OCI-LY3 (cell line): ENCODE data around the gene PHF10.

ENCODE experiments used
- H2AFZ ChIP-seq: fragments of 200-600, 300-600 bp; shearing (Covaris generic); 2 replicates; pipeline ENCODE4 v1.6.0; 2014; ENCODE audit warnings: antibody characterized with exemption, low read depth, low read length
- H3K27ac ChIP-seq: fragments of 200-600, 300-600 bp; sonication (generic); 2 replicates; pipeline ENCODE4 v1.5.1; 2014; ENCODE audit warnings: mild to moderate bottlenecking, low read length, moderate library complexity, mixed read lengths
- H3K27me3 ChIP-seq: fragments of 200-600, 300-600 bp; sonication (generic); 2 replicates; pipeline ENCODE4 v1.6.1; 2014; ENCODE audit warnings: low read depth, low read length, mixed read lengths
- H3K36me3 ChIP-seq: fragments of 200-600, 300-600 bp; sonication (generic); replicated peaks from 2 replicates; pipeline ENCODE3; 2014; ENCODE audit warnings: low read depth, low read length, mixed read lengths
- H3K4me1 ChIP-seq: fragments of 300-600, 200-600 bp; sonication (generic); 2 replicates; pipeline ENCODE4 v1.6.1; 2014; ENCODE audit warnings: low read length, mixed read lengths
- H3K4me2 ChIP-seq: fragments of 200-600, 300-600 bp; sonication (generic); 2 replicates; pipeline ENCODE4 v1.6.1; 2014; ENCODE audit warnings: low read length, mixed read lengths
- H3K4me3 ChIP-seq: fragments of 300-600, 200-600 bp; sonication (generic); 2 replicates; pipeline ENCODE4 v1.5.1; 2014; ENCODE audit warnings: antibody characterized with exemption, mild to moderate bottlenecking, low read length, moderate library complexity
- H3K79me2 ChIP-seq: fragments of 300-600, 200-600 bp; shearing (Covaris generic); 2 replicates; pipeline ENCODE4 v1.6.1; 2014; ENCODE audit warnings: mild to moderate bottlenecking, low read length, mixed read lengths
- H3K9ac ChIP-seq: fragments of 300-600, 200-600 bp; shearing (Covaris generic); 2 replicates; pipeline ENCODE4 v1.6.0; 2014; ENCODE audit warnings: mild to moderate bottlenecking, low read length, moderate library complexity
- H3K9me3 ChIP-seq: fragments of 200-600, 300-600 bp; shearing (Covaris generic); 2 replicates; pipeline ENCODE4 v1.6.1; 2014; ENCODE audit warnings: low read length, mixed read lengths; ENCODE audit not compliant: insufficient read depth
- H4K20me1 ChIP-seq: fragments of 200-600, 300-600 bp; sonication (generic); 2 replicates; pipeline ENCODE4 v1.6.1; 2016; ENCODE audit warnings: low read length, mixed read lengths; ENCODE audit not compliant: insufficient read depth
- CTCF ChIP-seq: fragments of 200-600, 300-600 bp; sonication (generic); IDR thresholded peaks from 2 replicates; pipeline ENCODE4 v1.5.1; 2014; ENCODE audit warnings: antibody characterized with exemption, low read length, low read depth
- EZH2phosphoT487 ChIP-seq: fragments of 200-600 bp; shearing (Covaris generic); IDR thresholded peaks from 2 replicates; pipeline ENCODE4 v1.6.1; 2018; ENCODE audit warnings: antibody characterized with exemption, mixed run types, low read depth

The PHF10 gene

GRCh38 chr6:169738976-169739529 is 14.8 kb upstream of the PHF10 start:
- no peak overlapping the region for H3K4me3 ChIP-seq
- TF ChIP-seq CTCF (no peak), EZH2phosphoT487 (no peak)
- H3K4me1 ChIP-seq, result no peaks in the 10 kb centered on the region
- no peaks in the 10 kb centered on the region for H3K79me2 ChIP-seq
- no peak overlapping the region for H3K9ac ChIP-seq
- H3K4me2 ChIP-seq, result no peak overlapping the region
- H3K27ac ChIP-seq, result no peak overlapping the region
- H3K36me3 ChIP-seq, result no peaks in the 10 kb centered on the region
- no peak overlapping the region for H2AFZ ChIP-seq
- no peaks in the 10 kb centered on the region for H3K9me3 ChIP-seq
- H3K27me3 ChIP-seq, result no peaks in the 10 kb centered on the region
- no peaks in the 10 kb centered on the region for H4K20me1 ChIP-seq

GRCh38 chr6:169738204-169738975 is 14.1 kb upstream of the PHF10 start:
- no peak for TF ChIP-seq EZH2phosphoT487

GRCh38 chr6:169729961-169730360 is 5.7 kb upstream of the PHF10 start:
- Histone ChIP-seq H2AFZ (no peak overlapping the region), H3K9ac (no peak overlapping the region), H3K27me3 (no peaks in the 10 kb centered on the region), H3K36me3 (no peaks in the 10 kb centered on the region), H3K79me2 (no peaks in the 10 kb centered on the region), H4K20me1 (no peaks in the 10 kb centered on the region), H3K9me3 (no peaks in the 10 kb centered on the region), H3K4me3 (no peak overlapping the region), H3K4me2 (no peak overlapping the region), H3K27ac (no peak overlapping the region), H3K4me1 (peaks cover 6% of the 10 kb centered on the region; the same call in 1 of the 2 replicates)
- no peak for TF ChIP-seq CTCF
- no peak for TF ChIP-seq EZH2phosphoT487

More at GRCh38 chr6:169738204-169738975, 14.1 kb upstream of the PHF10 start:
- no peaks in the 10 kb centered on the region for H4K20me1 ChIP-seq
- no peaks in the 10 kb centered on the region for H3K9me3 ChIP-seq
- H3K27ac ChIP-seq, result no peak overlapping the region
- no peaks in the 10 kb centered on the region for H3K36me3 ChIP-seq
- H3K4me2 ChIP-seq, result no peak overlapping the region
- no peaks in the 10 kb centered on the region for H3K4me1 ChIP-seq
- no peaks in the 10 kb centered on the region for H3K27me3 ChIP-seq
- H3K9ac ChIP-seq, result no peak overlapping the region
- H3K79me2 ChIP-seq, result no peaks in the 10 kb centered on the region
- H2AFZ ChIP-seq, result no peak overlapping the region
- H3K4me3 ChIP-seq, result no peak overlapping the region

GRCh38 chr6:169726963-169727362 is 2.7 kb upstream of the PHF10 start:
- Histone ChIP-seq H2AFZ (no peak overlapping the region), H3K36me3 (no peaks in the 10 kb centered on the region), H3K4me2 (no peak overlapping the region), H3K27me3 (no peaks in the 10 kb centered on the region), H3K27ac (no peak overlapping the region), H4K20me1 (peaks cover 13% of the 10 kb centered on the region), H3K4me1 (peaks cover 11% of the 10 kb centered on the region; the same call in 1 of the 2 replicates), H3K9me3 (no peaks in the 10 kb centered on the region), H3K4me3 (no peak overlapping the region), H3K9ac (no peak overlapping the region), H3K79me2 (peaks cover 17% of the 10 kb centered on the region)
- TF ChIP-seq CTCF, result no peak
- TF ChIP-seq EZH2phosphoT487, result no peak
